HG02938 (cell line): ENCODE data around the gene SRCIN1.

ENCODE experiments used
- ATAC-seq: cut with Tn5 transposase; IDR thresholded peaks from one replicate; pipeline ENCODE4 v1.9.1; 2021; ENCODE audit warnings: mild to moderate bottlenecking, moderate library complexity; ENCODE audit not compliant: unreplicated experiment

Gene SRCIN1

DNA sequence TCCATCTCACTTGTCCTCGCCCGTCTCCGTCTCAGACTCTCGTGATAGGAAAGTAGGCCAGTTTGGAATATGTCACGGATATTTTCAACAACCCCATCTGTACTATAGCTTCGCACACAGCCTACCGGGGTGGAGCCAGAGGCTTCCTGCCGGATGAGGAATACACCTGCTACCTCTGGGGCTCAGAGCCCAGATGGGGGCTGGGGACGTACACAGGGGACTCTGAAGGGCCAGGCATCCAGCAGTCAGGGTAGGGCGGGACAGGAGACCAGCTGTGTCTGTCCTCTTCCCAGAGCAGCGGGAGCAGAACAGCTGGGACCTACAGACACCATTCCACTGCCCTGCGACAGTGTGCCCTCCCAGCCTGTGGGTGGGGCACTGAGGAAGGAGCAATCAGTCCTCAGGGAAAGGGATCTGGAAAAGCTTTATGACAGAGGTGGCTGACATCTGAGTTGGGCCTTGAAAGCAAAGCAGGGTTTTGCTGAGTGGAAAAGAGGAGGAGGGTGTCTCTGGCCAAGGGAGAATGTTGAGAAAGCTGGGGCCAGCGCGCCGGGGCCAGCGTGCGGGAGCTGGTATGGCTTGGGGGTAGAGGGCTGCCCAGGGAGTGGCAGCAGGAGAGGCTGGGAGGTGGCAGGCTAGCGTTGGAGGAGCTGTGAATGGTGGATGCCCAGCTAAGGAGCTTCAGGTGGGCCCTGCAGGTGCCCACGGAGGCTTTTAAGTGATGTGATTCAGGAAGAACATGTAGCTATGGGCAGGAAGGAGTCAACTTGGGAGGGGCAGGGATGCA, 11.5 kb upstream of the SRCIN1 start:
- no peak for ATAC-seq

DNA sequence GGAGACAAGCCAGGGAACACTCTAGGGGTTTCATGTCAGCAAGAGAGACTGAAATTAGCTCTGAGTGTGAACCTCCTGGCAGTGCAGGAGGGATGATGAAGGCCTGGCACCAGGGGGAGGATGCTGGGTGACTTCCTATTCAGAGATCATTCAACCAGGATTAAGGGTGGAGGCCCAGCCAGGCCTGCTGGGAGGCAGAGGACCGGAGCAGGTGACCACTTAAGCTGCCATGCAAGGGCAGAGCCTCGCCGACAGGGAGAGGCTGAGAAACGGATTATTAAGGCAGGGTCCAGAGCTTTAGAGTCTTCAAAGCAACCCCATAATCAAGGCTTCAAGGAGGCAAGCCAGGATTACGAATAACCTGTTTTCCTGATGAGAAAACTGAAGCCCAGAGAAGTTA, 10.6 kb upstream of the SRCIN1 start:
- ATAC-seq = no peak

DNA sequence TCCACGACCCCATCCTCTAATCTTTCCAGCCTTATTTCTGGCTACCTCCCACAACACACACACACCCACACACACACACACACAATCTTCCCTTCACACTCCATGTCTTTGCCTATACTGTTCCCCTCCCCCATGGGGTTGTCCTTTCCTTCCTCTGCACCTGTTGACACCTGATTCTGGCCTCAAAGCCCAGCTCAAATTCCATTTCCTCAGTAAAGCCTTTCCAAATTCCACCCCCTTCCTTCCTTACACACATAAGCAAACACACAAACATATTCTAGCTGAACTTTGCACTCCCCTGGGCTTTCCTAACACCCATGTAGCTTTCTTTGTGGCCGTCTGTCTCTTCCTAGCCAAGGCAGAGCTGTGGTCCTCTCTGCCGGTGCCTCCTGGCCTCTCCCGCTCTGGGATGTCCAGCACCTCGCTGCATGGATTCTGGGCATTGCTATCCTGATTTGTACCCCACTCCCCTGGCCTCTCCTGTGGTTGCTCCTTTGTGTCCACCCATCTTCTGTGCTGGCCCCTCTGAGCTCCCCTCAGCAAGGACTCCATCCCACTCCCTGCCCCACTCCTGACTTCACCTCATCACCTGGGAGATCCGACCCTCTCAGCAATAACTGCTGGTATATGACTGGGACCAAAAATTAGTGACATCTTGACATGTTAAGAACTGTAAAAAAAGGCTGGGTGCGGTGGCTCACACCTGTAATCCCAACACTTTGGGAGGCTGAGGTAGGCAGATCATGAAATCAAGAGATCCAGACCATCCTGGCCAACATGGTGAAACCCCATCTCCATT, 8.4 kb upstream of the SRCIN1 start:
- ATAC-seq = no peak

DNA sequence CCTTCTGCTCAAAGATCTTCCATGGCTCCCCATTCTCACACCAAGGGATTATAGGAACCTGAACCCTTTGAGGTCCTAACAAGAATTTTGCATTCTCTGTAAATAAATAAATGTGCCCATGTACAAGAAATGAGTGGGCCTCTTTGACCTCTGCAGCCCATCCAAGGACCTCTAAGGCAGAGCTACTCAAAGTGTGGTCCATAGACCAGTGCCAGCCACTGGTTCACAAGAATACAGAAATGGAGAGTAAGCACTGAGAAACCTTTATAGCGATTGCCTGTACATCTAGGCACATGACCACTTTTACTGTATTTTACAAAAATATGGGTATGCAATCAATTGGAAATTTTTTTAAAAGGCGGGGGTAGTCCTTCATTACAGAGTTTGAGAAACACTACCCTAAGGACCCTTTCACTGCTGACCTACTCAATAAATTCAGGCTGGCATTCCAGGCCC, 7.8 kb upstream of the SRCIN1 start:
- no peak for ATAC-seq

- no peak for ATAC-seq
These were observed 6.2 kb upstream of the SRCIN1 start for GRCh38 chr17:38611872-38612376.

GRCh38 chr17:38611070-38611786, 5.5 kb upstream of the SRCIN1 start:
- no peak for ATAC-seq

- ATAC-seq = no peak
These were observed 3.7 kb upstream of the SRCIN1 start for GRCh38 chr17:38609280-38610031.

GRCh38 chr17:38608648-38609047, 2.9 kb upstream of the SRCIN1 start:
- no peak for ATAC-seq

GRCh38 chr17:38606646-38607611, 1.2 kb upstream of the SRCIN1 start:
- ATAC-seq = no peak

GRCh38 chr17:38605411-38605840, 326 bp downstream of the SRCIN1 start:
- no peak for ATAC-seq

DNA sequence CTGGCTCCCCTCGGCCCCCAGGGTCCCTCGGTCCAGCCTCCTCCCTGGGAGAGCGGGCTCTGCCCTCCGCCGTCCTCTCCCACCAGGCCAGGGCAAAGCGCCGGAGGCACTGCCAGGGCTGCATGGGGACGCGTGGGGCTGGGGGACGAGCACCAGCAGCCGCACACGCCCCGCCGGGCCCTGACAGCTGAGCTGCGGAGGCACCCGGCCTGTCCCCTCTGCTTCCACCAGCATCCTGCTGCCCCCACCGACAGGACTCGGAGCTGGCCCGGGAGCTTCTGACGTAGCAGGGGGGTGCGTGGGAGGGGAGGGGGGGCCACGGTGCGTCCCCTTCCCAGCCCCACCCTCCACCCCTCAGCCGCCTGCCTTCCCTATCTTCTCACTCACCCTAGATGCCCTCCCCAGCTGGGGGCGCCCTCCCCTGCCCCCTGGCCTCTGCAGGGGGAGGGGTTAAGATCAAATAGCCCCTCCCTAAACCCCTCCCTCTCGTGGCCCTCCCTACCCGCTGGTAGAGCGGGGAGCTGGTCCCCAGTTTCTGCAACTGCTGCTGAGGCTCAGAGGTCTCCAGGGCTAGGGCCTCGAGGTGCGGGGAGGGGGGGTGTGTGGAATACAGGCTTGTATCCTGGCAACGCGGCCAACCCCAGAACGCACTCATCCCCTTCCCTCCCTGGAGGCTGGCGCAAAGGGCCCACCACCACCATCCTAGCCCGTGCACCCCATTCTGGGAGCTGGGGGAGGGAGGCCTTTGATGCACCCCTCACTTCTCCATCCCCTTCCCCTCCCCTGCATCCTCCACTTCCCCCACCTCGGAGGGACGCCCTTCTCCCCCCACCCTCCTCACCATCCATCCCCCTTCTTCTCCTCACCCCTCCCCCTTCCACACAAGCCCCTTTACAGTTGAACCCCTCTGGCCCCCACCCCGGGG, 1.0 kb downstream of the SRCIN1 start:
- no peak for ATAC-seq

- ATAC-seq = no peak
These were observed 1.8 kb downstream of the SRCIN1 start for GRCh38 chr17:38603786-38604478.

DNA sequence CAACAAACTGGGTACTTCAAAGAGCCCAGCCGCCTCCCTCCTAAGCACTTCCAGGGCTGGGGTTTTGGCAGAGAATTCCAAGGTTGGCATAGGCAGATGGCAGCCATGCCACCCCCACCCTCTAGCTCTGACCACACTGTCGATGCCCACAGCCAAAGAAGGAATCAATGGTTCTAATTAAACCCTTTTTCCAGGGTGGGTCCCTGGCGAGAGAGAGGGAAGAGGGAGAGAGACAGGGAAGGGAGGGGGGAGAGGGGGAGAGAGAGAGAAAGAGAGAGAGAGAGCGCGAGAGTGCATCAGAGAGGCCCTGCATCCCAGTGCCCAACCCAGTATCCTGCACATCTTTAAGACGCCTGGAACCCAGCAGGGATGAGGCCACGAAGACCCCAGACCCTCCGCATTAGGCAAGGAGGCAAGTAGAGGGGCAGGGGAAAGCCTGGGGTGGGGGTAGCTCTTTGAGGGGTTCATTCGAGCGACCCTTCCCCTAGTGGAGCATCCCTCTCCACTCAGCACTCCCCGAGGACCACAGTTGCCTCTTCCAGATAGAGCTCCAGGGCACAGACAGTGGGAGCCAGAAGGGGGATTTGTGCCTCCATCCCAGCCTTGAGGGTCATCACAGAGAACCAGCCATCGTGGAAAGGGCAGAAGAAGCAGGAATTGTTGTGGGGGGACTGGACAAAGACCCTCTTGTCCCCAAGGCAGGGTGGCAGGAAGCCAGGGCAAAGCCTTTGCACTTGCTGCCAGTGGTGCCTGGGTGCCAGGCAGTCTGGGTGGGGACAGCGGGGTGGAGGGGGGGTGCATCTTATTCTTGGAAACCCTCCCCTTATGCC, 2.6 kb downstream of the SRCIN1 start:
- ATAC-seq = no peak

DNA sequence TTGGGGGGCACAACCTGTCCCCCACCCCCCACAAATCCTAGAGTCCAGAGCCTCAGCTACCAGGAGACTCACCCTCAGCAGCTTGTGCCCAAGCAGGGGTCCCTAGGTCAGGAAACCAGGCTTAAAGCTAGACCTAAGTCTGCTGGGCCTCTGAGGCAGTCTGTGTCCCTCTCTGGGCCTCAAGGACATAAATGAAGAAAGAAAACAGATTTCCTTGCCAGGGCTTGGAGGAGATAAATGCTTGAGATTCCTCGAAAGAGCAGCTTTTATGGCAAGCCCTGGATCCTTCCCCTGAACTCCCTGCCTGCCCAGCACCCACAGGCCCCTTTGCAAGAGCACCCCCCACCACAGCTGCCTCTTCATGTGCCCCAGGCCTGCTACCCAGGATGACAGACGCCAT, 3.3 kb downstream of the SRCIN1 start:
- no peak for ATAC-seq

- no peak for ATAC-seq
These were observed 4.0 kb downstream of the SRCIN1 start for GRCh38 chr17:38601539-38602351.

DNA sequence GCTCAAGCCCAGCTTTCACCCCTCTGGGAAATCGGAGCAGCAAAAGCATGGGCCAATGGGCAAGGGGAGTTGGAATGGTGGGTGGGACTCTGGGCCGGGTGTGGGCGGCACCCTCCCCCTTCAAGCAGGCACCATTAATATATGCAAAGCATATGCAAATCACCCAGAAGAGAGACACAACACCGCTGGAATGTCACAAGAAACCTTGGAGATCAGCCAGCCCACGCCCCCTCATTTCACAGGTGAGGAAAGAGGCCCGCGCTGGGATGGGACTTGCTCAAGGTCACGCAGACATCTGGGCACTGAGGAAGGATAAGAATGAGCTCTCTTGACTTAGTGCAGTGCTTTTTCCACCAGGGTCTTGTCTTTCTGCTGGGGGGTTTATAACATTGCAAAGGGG, 4.8 kb downstream of the SRCIN1 start:
- no peak for ATAC-seq
